ENCODE data around the gene VAMP7.
A peak's percentile ranks its signal among the peaks of the same experiment; 100 is the strongest.

Gene VAMP7

DNA sequence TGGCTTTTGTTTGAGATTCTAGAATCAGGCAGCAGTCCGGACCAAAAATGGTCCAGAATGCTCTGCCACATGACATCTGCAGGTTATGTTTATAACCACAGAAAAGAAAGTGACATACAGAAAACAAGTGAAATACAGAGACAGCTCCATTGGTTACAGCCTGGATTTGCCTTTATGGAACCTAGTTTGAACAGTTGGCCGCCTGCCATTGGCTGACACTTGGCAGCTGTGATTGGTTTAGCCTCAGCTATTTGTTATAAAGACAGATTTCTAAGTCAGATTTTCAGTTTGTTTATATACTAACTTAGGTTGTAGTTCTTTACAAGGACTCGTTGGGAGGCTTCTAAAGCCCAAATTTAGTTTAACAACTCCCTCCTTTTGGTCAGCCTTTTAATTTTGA lies 75.5 kb downstream of the VAMP7 start:
- H3K27ac ChIP-seq, result peak overlapping the region; percentile 79; the same call in 1 of the 2 replicates
- TF ChIP-seq, protein P1, sequence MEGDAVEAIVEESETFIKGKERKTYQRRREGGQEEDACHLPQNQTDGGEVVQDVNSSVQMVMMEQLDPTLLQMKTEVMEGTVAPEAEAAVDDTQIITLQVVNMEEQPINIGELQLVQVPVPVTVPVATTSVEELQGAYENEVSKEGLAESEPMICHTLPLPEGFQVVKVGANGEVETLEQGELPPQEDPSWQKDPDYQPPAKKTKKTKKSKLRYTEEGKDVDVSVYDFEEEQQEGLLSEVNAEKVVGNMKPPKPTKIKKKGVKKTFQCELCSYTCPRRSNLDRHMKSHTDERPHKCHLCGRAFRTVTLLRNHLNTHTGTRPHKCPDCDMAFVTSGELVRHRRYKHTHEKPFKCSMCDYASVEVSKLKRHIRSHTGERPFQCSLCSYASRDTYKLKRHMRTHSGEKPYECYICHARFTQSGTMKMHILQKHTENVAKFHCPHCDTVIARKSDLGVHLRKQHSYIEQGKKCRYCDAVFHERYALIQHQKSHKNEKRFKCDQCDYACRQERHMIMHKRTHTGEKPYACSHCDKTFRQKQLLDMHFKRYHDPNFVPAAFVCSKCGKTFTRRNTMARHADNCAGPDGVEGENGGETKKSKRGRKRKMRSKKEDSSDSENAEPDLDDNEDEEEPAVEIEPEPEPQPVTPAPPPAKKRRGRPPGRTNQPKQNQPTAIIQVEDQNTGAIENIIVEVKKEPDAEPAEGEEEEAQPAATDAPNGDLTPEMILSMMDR (conservative IDR thresholded peaks at IDR 0.05), result no peak

DNA sequence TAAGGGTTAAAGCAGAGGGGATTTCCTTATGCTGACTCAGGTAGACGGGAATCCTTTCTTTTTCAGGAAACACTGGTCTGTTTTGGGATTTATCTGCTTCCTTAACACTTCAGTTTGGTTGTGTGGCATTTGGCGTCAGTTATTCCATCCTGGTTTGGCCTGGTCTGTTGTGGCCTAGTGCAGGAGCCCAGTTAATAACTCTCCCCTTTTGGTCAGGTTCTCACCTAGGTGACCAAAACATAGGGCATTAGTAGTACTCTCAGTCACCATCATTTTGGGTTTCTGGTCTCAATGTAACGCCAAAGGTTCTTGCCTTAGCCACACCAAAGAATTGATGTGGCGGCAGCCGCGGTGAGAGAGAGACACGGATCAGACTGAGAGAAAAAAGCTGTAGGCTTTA lies 76.7 kb downstream of the VAMP7 start:
- H3K27ac ChIP-seq, result peak overlapping the region; percentile 79
- TF ChIP-seq, protein P1 (conservative IDR thresholded peaks at IDR 0.05), result no peak

DNA sequence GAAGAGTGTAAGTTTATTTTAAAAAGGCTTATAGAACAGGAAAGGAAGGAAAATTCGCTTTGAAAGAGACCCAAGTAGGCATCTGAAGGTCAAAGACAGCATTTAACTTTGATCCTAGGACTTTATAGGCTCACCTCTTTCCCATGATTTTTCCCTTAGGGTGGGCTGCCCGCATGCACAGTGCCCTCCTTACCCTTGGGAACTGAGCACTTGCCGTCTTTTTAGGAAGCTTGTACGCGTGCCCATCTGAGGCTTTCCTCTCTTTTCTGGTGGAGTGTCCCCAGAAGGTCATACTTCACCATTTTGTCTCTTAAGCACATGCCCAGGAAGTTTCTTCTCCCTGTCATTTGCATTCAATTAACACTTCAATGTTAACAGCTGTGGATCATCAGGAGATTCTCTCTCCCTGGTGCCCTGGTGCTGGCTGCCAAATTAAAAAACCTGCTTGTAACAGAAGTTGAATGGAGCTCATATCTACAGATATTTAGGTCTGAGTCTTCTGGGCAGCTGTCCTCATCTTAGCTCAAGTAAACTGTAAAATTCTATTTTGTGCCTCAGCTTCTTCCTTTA lies 78.0 kb downstream of the VAMP7 start:
- TF ChIP-seq, protein P1 (conservative IDR thresholded peaks at IDR 0.05), result no peak
- peak overlapping the region; percentile 79 for H3K27ac ChIP-seq

DNA sequence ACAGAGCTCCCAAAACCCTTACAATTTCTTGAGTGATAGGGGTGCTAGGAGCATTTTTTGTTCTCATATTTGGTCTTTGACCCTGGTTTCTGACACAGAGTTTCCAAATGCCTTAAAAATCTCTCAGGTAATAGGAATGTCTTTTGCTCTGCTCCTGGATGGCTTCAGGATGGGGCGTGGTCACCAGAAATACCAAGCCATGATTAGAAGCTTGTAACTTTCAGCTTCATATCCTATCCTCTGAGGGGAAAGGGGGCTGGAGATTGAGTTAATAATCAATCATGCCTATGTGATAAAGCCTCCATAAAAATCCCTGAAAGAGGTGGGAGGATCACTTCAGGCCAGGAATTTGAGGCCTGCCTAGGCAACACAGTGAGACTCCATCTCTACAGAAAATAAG lies 81.8 kb downstream of the VAMP7 start:
- no peak overlapping the region for H3K27ac ChIP-seq
- TF ChIP-seq, protein P1 (conservative IDR thresholded peaks at IDR 0.05), result no peak

DNA sequence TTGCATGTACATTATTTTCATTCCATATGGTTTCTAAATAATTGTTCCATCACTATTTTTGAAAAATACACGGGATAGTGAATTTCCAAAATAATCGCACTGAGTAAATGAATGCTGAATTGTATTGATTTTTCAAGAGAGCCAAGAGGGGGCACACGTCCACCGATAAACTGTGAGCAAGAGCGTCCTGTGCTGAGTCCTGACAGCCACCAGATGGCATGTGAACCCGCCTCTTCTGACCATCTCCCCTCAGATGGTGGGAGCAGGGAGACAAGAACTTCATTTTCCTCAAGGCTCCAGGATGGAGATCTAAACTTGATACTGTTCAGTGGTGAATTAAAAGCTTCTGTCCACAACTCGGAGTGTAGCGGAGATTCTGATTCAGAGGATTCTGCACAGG lies 85.7 kb downstream of the VAMP7 start:
- H3K27ac ChIP-seq, result no peak overlapping the region
- TF ChIP-seq, protein P1 (conservative IDR thresholded peaks at IDR 0.05), result peak; percentile 86

DNA sequence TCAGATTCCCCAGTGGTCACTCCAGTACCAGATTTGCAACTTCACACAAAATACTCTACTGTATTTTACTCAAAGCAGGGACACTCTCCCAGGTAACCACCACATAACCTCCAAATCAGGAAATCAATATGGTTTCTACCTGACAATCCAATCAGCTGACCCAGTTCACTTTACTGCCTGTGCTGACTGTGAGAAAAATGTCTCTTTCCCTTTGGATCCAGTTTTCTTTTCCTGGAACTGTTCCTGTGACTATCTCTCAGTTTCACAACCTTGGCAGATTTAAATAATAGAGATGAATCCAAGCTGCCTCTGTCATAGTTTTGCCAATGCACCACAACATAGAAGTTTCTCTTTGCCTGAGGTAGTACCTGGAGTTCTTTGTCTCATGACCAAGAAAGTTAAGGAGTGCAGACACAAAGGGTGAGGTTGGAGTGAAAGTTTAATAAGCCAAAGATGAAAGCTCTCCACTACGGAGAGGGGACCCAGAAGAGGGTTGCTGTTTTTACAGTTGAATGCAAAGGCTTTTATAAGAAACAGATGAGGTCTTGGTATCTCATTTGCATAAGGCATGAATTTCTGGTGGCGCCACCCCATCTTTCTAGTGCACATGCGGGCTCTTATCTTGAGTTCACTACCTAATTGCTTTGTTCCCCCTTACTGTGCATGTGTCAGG lies 86.6 kb downstream of the VAMP7 start:
- TF ChIP-seq, protein P1 (conservative IDR thresholded peaks at IDR 0.05), result no peak
- H3K27ac ChIP-seq, result no peak overlapping the region

DNA sequence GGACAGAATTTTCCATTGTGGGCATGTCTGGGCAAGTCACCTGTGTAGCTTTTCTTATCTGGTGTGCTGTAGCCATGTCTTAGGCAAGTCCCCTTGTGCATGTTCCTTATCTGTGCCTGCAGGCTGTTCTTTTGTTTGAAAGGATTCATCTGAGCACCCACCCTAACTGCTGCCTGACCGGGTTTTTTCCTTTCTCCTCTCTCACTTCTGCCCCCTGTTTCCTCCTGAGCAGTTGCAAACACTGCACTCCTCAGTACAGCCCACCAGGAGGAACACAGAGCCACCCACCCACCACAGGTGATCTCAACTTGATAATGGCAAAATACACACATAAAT lies 87.1 kb downstream of the VAMP7 start:
- TF ChIP-seq, protein P1 (conservative IDR thresholded peaks at IDR 0.05), result no peak
- no peak overlapping the region for H3K27ac ChIP-seq

All from VCaP (cell line).